ENCODE measurements around the gene RIOK3.
A peak's percentile ranks its signal among the peaks of the same experiment; 100 is the strongest.

The RIOK3 gene

DNA sequence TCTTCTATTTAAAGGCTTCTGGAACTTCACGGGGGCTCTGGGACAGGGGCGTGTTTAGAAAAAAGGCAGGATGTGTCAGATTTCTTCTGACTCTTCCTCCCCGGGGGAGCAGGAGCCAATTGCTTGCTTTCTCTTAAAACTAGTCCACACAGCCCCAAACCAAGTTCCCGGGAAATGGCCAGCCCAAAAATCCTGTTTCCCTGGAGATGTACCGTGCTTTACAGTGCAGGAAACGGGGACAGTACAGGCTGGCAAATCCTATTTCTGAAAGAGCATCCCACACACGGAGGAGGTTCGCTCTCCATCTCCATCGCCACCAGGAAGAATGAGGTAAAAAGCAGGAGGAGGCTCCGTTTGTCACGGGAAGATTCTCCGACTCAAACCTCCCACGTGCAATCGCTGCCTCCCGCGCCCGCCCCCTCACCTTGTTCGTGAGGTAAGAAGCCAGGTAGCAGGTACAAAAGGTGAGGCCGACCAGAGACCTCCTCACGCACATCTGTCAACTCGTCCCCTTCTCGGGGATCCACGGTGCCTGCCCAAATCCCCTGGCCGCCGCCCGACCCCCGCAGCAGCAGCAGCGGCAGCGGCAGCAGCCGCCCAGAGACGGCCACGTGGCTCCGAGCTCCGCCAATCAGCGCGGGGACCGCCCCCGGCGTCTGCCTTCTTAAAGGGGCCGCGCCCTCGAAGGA is 15.6 kb upstream of the RIOK3 start:
- Mint-ChIP-seq H3K27me3 (ENCODE audit: low read depth) (peaks cover 6% of the 10 kb centered on the region), H3K9me3 (no peaks in the 10 kb centered on the region), H3K27ac (peak overlapping the region; percentile 74)

GRCh38 chr18:23438046-23438377 is 15.1 kb upstream of the RIOK3 start:
- Mint-ChIP-seq H3K27ac (no peak overlapping the region), H3K4me3 (peak overlapping the region; percentile 89), H3K36me3 (ENCODE audit: low read depth) (no peaks in the 10 kb centered on the region), H3K27me3 (ENCODE audit: low read depth) (peaks cover 10% of the 10 kb centered on the region), H3K4me1 (ENCODE audit: low read depth) (peaks cover 15% of the 10 kb centered on the region), H3K9me3 (no peaks in the 10 kb centered on the region)

More for the DNA sequence above, 15.6 kb upstream of the RIOK3 start:
- Mint-ChIP-seq H3K4me3 (peak overlapping the region; percentile 89), H3K36me3 (ENCODE audit: low read depth) (no peaks in the 10 kb centered on the region), H3K4me1 (ENCODE audit: low read depth) (peaks cover 15% of the 10 kb centered on the region)

DNA sequence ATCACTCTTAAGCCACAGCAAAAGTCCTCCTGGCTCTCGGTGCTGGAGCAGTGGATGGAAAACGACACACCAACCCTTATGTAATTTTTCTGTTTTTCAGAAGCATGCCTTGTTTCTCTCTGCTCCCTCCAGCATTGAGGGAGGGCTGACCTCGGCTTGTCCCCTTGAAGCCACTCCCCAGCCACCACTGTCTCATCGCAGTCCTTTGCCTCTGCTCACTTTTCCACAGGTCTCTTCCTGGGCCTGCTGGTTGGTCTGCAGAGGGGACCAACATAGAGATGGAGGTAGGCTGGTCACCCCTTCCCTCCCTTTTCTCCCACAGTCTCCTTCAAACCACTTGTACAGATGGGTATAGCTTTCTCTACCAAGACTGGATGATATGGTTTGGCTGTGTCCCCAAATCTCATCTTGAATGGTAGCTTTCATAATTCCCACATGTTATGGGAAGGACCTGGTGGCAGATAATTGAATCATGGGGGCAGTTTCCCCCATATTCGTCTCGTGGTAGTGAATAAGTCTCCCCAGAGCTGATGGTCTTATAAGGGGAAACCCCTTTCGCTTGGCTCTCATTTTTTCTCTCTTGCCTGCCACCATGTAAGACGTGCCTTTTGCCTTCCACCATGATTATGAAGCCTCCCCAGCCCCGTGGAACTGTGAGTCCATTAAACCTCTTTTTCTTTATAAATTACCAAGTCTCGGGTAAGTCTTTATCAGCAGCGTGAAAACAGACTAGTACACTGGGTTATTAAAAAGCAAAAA is 14.3 kb upstream of the RIOK3 start:
- peak overlapping the region; percentile 89 for H3K4me3 Mint-ChIP-seq
- H3K27me3 Mint-ChIP-seq (ENCODE audit: low read depth) = peaks cover 12% of the 10 kb centered on the region
- H3K9me3 Mint-ChIP-seq = no peaks in the 10 kb centered on the region
- peaks cover 15% of the 10 kb centered on the region for H3K4me1 Mint-ChIP-seq (ENCODE audit: low read depth)
- no peak overlapping the region for H3K27ac Mint-ChIP-seq
- H3K36me3 Mint-ChIP-seq (ENCODE audit: low read depth) = no peaks in the 10 kb centered on the region

GRCh38 chr18:23440131-23440530 is 13.0 kb upstream of the RIOK3 start:
- Mint-ChIP-seq H3K27ac (no peak overlapping the region), H3K9me3 (no peaks in the 10 kb centered on the region), H3K36me3 (ENCODE audit: low read depth) (no peaks in the 10 kb centered on the region), H3K4me1 (ENCODE audit: low read depth) (peaks cover 15% of the 10 kb centered on the region), H3K27me3 (ENCODE audit: low read depth) (peaks cover 12% of the 10 kb centered on the region), H3K4me3 (no peak overlapping the region)

GRCh38 chr18:23442958-23443357 is 10.1 kb upstream of the RIOK3 start:
- H3K36me3 Mint-ChIP-seq (ENCODE audit: low read depth) = no peaks in the 10 kb centered on the region
- peaks cover 5% of the 10 kb centered on the region for H3K4me1 Mint-ChIP-seq (ENCODE audit: low read depth)
- no peaks in the 10 kb centered on the region for H3K9me3 Mint-ChIP-seq

DNA sequence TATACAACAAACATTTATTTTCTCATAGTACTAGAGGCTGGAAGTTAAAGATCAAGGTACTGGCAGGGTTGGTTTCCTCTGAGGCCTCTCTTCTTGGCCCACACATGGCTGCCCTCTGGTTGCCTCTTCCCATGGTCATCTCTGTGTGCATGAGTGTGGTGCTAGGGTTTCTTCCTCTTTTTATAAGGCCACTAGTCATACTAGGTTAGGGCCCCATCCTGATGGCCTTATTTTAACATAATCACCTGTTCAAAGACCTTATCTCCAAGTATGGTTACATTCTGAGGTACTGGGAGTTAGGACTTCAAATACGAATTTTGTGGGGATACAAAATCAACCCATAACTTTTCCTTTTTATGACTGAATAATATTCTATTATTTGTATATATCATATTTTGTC is 4.8 kb upstream of the RIOK3 start:
- Mint-ChIP-seq H3K36me3 (ENCODE audit: low read depth) (no peaks in the 10 kb centered on the region), H3K27ac (no peak overlapping the region), H3K4me1 (ENCODE audit: low read depth) (peaks cover 13% of the 10 kb centered on the region), H3K9me3 (no peaks in the 10 kb centered on the region), H3K27me3 (ENCODE audit: low read depth) (peaks cover 20% of the 10 kb centered on the region), H3K4me3 (no peak overlapping the region)

More at GRCh38 chr18:23442958-23443357, 10.1 kb upstream of the RIOK3 start:
- Mint-ChIP-seq H3K27ac (no peak overlapping the region), H3K27me3 (ENCODE audit: low read depth) (peaks cover 27% of the 10 kb centered on the region), H3K4me3 (no peak overlapping the region)

DNA sequence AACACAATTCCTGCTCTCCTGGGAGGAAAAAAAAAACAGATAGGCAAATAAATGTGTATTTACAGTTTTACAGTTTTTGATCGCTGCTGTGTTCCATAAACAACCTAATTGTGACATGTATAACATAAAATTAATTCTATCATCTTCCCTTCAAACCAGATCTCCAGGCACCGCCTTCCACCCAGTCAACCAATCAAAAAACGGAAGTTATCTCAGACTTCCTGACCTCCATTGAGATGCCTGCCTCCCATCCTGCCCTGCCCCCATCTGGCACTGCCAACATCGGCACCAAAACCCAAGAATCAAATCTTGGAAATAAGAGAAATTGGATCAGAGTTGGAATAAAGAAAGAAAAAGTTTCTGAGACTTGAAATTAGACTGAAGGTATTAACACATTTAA is 3.1 kb upstream of the RIOK3 start:
- Mint-ChIP-seq H3K4me1 (ENCODE audit: low read depth) (peaks cover 25% of the 10 kb centered on the region), H3K27me3 (ENCODE audit: low read depth) (peaks cover 20% of the 10 kb centered on the region), H3K36me3 (ENCODE audit: low read depth) (no peaks in the 10 kb centered on the region), H3K9me3 (no peaks in the 10 kb centered on the region), H3K27ac (no peak overlapping the region), H3K4me3 (no peak overlapping the region)

DNA sequence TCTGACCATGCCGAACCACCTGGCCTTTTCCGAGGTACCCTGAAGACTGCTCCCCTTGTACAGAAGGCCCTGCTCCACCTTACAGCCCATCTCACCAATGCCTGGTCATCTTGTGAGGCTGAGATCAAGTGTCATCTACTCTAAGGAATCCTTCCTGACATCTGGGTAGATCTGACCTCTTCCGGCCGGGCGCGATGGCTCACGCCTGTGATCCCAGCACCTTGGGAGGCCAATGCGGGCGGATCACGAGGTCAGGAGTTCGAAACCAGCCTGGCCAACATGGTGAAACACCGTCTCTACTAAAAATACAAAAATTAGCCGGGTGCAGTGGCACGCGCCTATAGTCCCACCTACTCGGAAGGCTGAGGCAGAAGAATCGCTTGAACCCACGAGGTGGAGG is 2.1 kb upstream of the RIOK3 start:
- H3K4me1 Mint-ChIP-seq (ENCODE audit: low read depth) = peaks cover 25% of the 10 kb centered on the region
- no peaks in the 10 kb centered on the region for H3K36me3 Mint-ChIP-seq (ENCODE audit: low read depth)
- H3K9me3 Mint-ChIP-seq = no peaks in the 10 kb centered on the region
- no peak overlapping the region for H3K27ac Mint-ChIP-seq
- no peak overlapping the region for H3K4me3 Mint-ChIP-seq
- H3K27me3 Mint-ChIP-seq (ENCODE audit: low read depth) = peaks cover 20% of the 10 kb centered on the region

GRCh38 chr18:23451491-23451890 is 1.6 kb upstream of the RIOK3 start:
- Mint-ChIP-seq H3K4me1 (ENCODE audit: low read depth) (peaks cover 25% of the 10 kb centered on the region), H3K4me3 (no peak overlapping the region), H3K27me3 (ENCODE audit: low read depth) (peaks cover 16% of the 10 kb centered on the region), H3K36me3 (ENCODE audit: low read depth) (no peaks in the 10 kb centered on the region), H3K27ac (peak overlapping the region; percentile 18), H3K9me3 (no peaks in the 10 kb centered on the region)

DNA sequence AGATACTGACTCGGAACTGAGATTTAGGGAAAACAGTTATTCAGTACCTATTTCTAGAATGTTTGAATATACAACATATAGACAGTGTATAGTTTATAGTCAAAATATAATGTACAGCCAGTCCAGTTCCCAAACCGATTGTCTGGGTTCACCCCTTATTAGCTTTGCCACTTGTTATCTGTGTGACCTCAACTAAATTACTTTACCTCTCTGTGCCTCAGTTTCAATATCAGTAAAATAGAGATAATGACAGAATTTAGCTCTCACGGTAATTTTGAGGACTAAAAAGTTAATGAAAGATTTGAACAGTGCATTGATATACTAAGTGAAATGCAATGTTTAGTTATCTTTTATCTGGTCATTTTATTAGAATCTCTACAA is 750 bp upstream of the RIOK3 start:
- H3K27ac Mint-ChIP-seq = peak overlapping the region; percentile 92
- peak overlapping the region; percentile 99 for H3K4me3 Mint-ChIP-seq
- no peaks in the 10 kb centered on the region for H3K36me3 Mint-ChIP-seq (ENCODE audit: low read depth)
- H3K9me3 Mint-ChIP-seq = no peaks in the 10 kb centered on the region
- peaks cover 12% of the 10 kb centered on the region for H3K27me3 Mint-ChIP-seq (ENCODE audit: low read depth)
- peaks cover 30% of the 10 kb centered on the region for H3K4me1 Mint-ChIP-seq (ENCODE audit: low read depth)

DNA sequence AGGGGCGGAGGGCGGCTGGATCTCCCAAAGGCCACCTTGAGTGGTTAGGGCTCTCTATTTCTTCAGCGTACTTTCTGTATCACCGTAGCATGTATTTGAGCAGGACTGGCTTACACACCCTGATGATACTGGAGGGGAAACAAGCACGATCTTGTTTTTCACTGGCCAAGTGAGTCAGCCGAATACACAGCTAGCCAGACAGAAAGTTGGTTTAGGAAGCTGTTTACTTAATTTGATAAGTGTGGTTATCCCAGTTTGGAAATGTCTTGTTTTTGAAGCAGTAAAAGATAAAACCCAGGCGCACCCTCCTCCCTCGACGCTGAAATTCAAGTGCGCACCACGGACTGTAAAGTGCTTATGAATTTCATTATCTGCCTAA is 582 bp downstream of the RIOK3 start:
- H3K27me3 Mint-ChIP-seq (ENCODE audit: low read depth) = peaks cover 4% of the 10 kb centered on the region
- no peaks in the 10 kb centered on the region for H3K9me3 Mint-ChIP-seq
- peaks cover 39% of the 10 kb centered on the region for H3K4me1 Mint-ChIP-seq (ENCODE audit: low read depth)
- H3K4me3 Mint-ChIP-seq = peak overlapping the region; percentile 99
- peaks cover 2% of the 10 kb centered on the region for H3K36me3 Mint-ChIP-seq (ENCODE audit: low read depth)
- H3K27ac Mint-ChIP-seq = peak overlapping the region; percentile 92

DNA sequence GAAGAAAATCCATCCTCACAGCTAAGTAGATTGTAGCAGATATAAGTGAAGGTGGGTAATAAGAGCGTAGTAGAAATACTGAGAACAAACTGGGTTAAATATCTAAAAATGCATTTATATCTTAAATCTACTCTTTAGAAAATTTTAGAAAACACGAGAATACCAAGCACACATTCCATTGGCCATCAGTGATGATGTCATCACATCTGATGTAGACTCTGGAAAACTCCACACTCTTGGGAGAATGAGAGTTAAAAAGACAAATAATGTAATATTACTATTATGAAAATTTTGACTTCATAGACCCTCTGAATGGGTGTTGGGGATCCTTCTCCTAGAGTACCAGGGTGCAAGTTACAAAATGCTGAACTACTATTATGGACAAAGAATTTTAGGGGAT is 3.7 kb downstream of the RIOK3 start:
- Mint-ChIP-seq H3K4me1 (ENCODE audit: low read depth) (peaks cover 56% of the 10 kb centered on the region), H3K4me3 (no peak overlapping the region), H3K9me3 (no peaks in the 10 kb centered on the region)

GRCh38 chr18:23458830-23459529 is 5.9 kb downstream of the RIOK3 start:
- Mint-ChIP-seq H3K36me3 (ENCODE audit: low read depth) (peaks cover 24% of the 10 kb centered on the region), H3K27ac (peak overlapping the region; percentile 47), H3K9me3 (no peaks in the 10 kb centered on the region), H3K27me3 (ENCODE audit: low read depth) (no peaks in the 10 kb centered on the region), H3K4me3 (peak overlapping the region; percentile 21), H3K4me1 (ENCODE audit: low read depth) (peaks cover 50% of the 10 kb centered on the region)

More for the DNA sequence above, 3.7 kb downstream of the RIOK3 start:
- Mint-ChIP-seq H3K36me3 (ENCODE audit: low read depth) (peaks cover 9% of the 10 kb centered on the region), H3K27ac (no peak overlapping the region), H3K27me3 (ENCODE audit: low read depth) (no peaks in the 10 kb centered on the region)

GRCh38 chr18:23459530-23459921 is 6.4 kb downstream of the RIOK3 start:
- peaks cover 30% of the 10 kb centered on the region for H3K36me3 Mint-ChIP-seq (ENCODE audit: low read depth)
- H3K4me1 Mint-ChIP-seq (ENCODE audit: low read depth) = peaks cover 45% of the 10 kb centered on the region
- H3K27ac Mint-ChIP-seq = no peak overlapping the region
- H3K9me3 Mint-ChIP-seq = no peaks in the 10 kb centered on the region
- no peak overlapping the region for H3K4me3 Mint-ChIP-seq
- H3K27me3 Mint-ChIP-seq (ENCODE audit: low read depth) = no peaks in the 10 kb centered on the region
